ENCODE results near the gene C20orf204.

The C20orf204 gene

DNA sequence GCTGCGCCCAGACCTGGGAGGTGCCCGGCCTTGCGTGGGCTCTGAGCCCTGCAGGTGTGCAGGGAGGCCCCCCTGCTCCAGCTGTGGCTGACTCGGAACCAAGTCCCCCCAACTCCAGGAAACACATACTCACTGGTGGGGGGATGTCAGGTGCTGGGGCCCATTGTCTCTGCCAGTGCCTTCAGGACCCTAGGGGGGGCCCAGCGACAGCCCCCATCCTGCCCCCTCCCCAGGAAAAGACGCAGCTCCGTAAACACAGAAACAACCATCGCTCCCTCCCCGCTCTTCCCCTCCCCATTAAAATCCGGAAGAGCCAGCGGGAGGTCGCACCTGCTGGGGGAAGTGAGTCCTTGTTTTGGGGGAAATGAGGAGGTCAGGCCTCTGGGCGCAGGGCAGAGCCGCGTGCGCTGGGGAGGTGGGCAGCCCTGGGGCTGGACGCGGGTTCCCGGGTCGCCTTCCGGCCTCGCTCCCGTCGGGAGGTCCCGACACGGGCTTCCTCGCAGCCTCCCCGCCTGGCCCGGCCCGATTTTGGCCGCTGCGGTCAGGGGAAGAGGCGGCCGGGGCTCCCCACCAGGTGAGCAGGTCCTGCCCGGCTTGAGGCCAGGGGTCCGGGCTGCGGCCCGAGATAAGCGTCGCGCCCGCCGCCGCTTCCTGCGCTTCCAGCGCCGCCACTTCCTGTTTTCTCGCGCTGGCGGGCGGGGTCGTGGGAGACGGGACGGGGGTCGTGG lies 6.2 kb downstream of the C20orf204 start:
- no peak for DNase-seq

DNA sequence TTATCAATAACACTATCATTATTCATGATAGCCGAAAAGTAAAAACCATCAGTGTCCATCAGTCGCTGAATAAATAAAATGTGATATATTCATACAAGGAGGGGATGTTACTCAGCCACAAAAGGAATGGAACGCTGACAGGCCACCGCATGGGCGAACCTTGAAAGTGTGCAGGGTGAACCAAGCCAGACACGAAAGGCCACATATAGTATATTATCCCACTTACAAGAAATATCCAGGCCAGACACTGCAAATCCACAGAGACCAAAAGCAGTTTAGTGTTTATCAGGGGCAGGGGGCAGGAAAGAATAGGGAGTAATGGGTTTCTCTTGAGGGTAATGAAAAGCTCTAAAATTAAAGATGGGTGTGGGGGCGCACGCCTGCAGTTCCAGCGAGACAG lies 7.8 kb downstream of the C20orf204 start:
- DNase-seq = no peak

- no peak for DNase-seq
Measured at GRCh38 chr20:64044484-64045247, 8.7 kb downstream of the C20orf204 start.

GRCh38 chr20:64045346-64046011 lies 9.5 kb downstream of the C20orf204 start:
- no peak for DNase-seq

DNA sequence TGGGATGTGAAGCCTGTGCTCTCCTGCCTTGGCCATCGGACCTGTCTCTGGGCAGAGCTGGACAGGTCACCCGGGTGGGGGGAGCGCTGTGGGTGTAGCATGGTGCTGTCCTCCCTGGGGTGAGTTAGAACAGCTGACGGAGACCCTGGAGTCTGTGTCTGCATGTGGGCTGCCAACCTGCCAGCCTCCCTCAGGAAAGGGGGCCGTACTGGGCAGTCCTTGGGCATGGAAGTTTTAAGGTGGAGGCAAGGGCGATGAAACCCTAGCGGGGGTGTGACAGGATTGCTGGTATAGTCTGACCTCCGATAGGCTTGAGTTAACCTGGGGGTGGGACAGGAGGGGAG lies 11.0 kb downstream of the C20orf204 start:
- DNase-seq = no peak

DNA sequence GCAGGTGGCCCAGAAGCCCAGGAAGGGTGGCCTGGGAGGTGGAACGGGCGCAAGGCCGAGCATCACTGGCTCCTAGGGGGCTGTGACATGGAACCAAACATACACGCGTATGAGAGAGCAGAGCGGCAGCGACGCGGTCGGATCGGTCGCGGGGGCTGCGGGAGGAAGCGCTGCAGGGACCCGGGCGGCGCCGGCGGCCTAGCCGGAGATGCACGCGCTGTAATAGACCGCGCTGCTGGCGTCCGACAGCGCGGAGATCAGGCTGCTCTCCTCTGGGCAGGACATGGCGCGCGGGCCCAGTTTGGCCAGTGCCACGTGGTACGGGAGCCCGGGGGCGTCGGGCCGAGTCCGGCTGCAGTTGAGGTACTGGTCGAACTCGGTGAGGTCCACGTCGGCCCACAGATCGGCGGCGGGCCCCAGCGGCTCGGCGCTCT lies 12.0 kb downstream of the C20orf204 start:
- no peak for DNase-seq

- no peak for DNase-seq
Measured at GRCh38 chr20:64048402-64049044, 12.5 kb downstream of the C20orf204 start.

DNA sequence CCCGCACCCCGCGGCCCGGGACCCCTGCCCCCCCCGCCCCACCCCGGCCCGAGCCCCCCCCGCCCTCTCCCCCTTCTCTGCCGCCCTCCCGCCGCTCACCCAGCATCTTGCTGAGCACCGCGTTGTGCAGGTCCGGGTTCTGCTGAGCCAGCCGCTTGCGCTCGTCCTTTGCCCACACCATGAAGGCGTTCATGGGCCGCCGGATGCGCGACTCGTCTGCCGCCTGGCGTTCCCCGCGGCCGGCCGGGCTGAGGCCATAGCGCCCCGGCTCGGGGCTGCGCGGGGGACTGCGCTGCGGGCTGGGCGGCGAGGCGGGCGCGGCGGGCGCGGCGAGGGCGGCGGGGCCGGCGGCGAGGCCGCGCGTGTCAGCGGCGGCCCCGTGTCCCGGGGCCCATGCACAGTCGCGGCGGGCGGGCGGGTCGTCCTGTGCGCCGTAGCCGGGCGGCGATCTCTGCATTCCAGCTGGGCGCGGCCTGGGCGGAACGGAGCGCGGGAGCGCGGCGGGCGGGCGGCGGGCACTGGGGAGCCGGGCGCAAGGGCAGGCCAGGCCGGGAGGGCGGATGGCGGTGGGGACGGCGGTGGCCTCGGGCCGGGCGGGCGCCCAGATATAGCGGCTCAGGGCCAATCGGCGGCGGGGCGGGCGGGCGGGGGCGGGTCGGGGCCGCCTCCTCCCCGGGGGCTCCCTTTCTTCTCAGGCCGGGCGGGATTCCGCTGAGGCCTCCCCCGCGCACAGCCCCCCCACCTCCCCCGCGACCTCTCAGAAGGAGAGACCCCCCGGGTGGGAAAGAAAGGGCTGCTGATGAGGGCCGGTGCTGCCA lies 13.3 kb downstream of the C20orf204 start, which contains the start of gene SOX18:
TSS of gene SOX18 (minus strand) at position 580 of the 818 bp plus-strand sequence. CDS start at position 457, 123 bp downstream.
- DNase-seq = peak; percentile 27

GRCh38 chr20:64049878-64050260 lies 13.9 kb downstream of the C20orf204 start:
- no peak for DNase-seq

GRCh38 chr20:64050261-64051032 lies 14.5 kb downstream of the C20orf204 start:
- DNase-seq = no peak

GRCh38 chr20:64051033-64051452 lies 15.1 kb downstream of the C20orf204 start:
- no peak for DNase-seq

DNA sequence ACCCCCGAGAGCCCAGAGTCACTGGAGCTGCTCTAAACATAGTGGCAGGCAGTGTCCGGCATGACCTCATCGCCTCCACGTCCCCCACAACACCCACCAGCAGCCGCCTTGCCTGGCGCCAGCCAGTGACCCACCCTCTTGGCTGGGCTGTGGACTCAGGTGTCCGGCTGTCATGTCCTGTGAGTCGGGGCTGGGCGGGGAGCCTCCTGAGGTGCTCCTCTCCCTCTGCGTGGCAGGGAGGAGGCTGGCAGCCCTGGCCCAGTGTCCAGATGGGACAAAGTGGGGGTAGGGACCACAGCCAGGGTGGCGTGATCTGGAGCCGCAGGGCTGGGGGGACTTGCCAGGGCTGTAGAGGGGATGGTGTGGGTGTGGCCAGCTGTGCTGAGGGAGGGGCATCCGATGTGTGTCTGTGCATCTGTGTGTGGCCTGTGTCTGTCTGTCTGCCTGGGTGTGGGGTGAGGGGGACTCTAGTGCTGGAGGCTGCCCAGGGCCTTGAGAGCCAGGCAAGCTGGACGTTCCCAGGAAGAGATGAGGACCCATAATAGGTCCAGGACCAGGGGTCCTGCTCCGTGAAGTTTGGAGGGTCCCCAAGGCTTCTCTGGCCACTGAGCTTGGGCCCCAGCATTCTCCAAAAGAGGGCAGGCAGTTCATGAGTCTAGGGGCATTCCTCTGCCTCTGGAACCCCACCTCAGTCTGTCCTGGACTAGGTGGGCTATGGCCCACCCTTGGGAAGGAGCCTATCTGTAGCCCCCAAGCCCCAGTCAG lies 15.8 kb downstream of the C20orf204 start:
- DNase-seq = no peak

GRCh38 chr20:64052326-64052722 lies 16.3 kb downstream of the C20orf204 start:
- no peak for DNase-seq

DNA sequence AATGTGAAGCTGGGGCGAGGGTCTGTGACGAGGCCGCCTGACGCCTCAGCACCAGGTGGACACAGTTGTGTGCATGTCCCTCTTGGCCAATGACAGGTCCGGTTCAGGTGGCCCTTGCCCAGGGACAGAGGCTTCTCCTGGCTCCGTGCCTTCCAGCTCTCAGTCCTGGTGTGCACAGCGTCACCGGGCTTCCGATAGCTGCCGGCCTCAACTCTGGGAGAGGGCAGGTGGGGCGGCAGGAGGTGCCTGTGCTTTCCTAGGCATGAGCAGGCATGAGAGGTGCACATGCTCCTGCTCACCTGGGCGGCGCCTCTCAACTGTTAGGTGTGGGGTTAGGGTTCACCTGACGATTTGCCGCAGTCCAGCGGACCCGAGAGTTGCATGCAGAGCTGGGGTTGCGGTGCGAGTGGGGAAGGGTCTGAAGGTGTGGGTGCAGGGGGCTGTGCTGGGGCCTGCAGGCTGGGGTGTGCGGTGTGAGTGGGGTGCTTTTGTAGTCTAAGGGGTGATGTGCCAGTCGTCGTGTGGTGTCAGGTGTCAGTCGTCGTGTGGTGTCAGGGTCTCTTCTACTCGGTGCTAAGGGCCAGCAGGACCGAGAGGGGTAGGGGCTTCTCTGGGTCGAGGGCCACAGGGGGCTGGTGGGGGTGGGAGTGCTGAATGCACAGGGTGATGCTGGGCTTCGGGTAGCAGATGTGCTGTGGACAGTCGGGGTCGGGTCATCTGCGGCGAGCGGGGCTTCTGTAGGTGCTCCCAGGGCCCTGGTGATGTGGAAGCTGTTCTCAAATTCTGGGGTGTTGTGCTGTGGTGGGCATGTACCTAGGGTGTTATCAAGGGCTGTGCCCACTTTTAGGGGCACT lies 17.2 kb downstream of the C20orf204 start:
- DNase-seq = no peak

DNA sequence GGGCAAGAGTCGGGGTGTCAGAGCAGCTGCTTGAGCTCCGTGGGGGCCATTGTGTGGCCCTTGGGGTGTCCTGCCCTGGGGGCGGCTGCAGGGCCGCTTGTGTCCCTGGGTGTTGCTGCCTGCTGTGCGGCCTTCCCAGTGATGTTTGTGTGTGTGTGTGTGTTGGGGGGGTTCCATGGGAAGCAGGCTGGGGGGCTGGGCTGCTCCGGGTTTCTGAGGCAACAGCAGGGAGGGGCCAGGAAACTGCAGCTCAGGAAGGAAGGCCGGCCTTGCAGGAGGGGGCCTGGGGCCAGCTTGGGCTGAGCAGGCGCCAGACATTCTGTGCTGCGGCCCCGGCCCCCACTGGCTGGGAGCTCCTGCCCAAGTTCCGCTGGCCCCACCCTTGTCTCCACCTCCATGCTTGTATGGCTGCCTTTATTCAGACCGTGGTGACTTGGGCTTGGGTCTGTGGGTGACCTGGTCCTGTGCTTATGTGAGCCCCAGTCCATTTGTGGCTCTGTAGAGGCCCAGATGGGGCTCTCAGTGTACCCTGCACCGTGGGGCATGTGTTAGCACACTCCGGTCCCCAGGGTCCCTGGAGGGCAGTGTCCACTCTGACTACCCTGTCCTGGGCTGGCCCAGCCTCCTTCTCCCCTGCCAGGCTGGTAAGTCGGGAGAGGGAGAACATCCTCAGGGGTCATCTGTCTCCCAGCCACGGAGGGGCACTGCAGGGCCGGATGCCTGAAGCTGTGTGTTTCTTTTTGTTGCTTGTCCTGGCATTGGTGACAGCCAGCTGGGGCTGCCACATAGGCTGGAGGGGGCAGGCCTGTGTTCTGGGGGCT lies 18.1 kb downstream of the C20orf204 start:
- no peak for DNase-seq

GRCh38 chr20:64055396-64055892 lies 19.5 kb downstream of the C20orf204 start:
- no peak for DNase-seq

- DNase-seq = no peak
Measured at GRCh38 chr20:64055893-64056638, 20.1 kb downstream of the C20orf204 start.

DNA sequence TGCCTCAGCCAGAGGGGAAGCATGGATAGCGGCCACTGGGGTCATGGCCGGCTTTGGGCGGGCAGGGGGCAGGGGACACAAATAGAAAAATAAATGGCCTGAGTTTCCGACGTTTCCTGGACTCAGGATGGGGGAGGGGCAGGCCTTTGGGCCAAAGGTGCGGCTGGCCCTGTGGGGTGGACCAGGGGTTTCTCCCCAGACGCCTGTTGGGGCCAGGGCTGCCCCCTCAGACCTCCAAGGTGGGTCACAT lies 20.6 kb downstream of the C20orf204 start:
- DNase-seq = no peak
